Fibroblast of skin of back (primary cell): ENCODE results near the gene SLC51B.

ENCODE experiments used
- DNase-seq: peaks from one replicate; pipeline ENCODE4 v3.0.0-alpha.2; 2013

Gene SLC51B

GRCh38 chr15:65101891-65102708, 56.9 kb downstream of the SLC51B start:
- DNase-seq = no peak

- DNase-seq = no peak
These were observed 57.7 kb downstream of the SLC51B start for GRCh38 chr15:65102912-65103311.
